Measurements from ENCODE around the gene PANK2.
A peak's percentile ranks its signal among the peaks of the same experiment; 100 is the strongest.

PANK2 gene

DNA sequence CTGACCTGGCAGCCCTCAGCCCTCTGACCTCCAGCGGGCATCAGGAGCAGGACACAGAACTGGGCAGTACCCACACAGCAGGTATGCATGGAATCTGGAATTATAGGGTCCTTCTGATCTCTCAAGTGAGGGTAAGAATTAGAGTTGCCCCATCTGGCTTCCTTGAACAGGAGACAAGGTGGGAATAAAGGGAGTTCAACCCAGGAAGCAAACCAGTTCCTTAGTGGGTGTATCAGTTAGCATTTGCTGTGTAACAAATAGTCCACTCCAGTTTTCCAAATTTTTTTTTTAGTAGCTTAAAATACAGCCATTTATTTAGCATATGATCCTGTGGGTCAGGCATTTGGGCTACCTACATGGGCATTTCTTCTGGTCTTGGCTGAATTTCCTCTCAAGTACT lies 26.9 kb upstream of the PANK2 start:
- Mint-ChIP-seq H3K4me1 (no peaks in the 10 kb centered on the region), H3K36me3 (peaks cover 59% of the 10 kb centered on the region), H3K27me3 (no peaks in the 10 kb centered on the region), H3K27ac (no peak overlapping the region), H3K4me3 (no peak overlapping the region), H3K9me3 (peaks cover 3% of the 10 kb centered on the region)
- no peak for DNase-seq
- CTCF ChIA-PET: no interaction called here

DNA sequence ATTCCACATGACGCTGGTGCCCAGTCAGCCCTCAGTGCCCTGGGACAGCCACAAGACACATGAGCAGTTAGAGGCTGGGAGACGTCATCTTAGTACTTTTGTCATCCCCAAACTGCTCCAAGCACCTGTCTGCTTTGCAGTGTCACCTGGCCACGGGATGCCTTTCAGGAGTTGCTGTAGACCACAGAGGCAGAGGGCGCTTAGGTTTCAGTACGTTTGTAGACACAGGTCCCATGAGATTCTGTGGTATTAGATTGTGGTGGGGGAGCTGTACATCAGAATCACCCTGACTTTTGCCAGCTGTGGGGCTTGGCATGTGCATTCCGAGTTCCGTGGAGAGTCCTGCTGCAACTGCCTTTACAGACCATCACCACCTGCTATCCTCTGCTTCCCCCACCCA lies 25.9 kb upstream of the PANK2 start:
- Mint-ChIP-seq H3K4me1 (no peaks in the 10 kb centered on the region), H3K27me3 (no peaks in the 10 kb centered on the region), H3K27ac (no peak overlapping the region), H3K9me3 (peaks cover 3% of the 10 kb centered on the region), H3K4me3 (no peak overlapping the region), H3K36me3 (peaks cover 50% of the 10 kb centered on the region)
- no peak for DNase-seq
- CTCF ChIA-PET: no interaction called here

- no peak overlapping the region for H3K4me3 Mint-ChIP-seq
- H3K4me1 Mint-ChIP-seq: no peaks in the 10 kb centered on the region
- DNase-seq: no peak
- H3K27ac Mint-ChIP-seq: no peak overlapping the region
- peaks cover 47% of the 10 kb centered on the region for H3K36me3 Mint-ChIP-seq
- peaks cover 3% of the 10 kb centered on the region for H3K9me3 Mint-ChIP-seq
- H3K27me3 Mint-ChIP-seq: no peaks in the 10 kb centered on the region
- CTCF ChIA-PET: no interaction called here
Observed at GRCh38 chr20:3864518-3864917, 24.7 kb upstream of the PANK2 start.

DNA sequence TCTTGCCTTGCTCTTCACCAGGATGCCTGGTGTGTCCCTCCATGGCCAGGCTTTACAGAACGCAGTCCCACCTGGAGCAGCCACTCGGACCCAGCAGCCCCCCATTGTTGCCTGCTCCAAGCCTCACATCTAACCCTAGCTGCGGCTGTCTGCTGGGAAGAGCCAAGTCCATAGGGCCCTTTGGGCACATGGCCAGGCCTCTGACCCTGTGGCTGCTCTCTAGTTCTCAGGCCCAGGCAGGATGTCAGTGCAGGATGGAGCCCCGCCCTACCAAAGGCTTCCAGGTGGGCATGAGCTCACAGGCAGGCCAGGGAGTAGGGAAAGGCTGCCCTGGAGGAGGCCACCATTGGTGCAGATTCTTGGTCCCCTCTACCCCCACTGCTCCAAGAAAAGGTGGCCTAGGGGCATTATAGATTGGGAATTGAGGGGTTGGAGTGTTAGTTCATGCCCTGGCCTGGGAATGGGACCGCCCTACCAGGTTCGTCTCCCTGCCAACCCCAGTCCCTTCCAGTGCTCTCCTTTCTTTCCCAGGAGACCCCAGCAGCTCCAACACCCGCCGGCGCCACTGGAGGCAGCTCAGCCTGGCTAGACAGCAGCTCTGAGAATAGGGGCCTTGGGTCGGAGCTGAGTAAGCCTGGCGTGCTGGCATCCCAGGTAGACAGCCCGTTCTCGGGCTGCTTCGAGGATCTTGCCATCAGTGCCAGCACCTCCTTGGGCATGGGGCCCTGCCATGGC lies 23.9 kb upstream of the PANK2 start:
- CTCF ChIA-PET: interaction anchor here (0.8 kb wide), 1 partner anchor 10 kb away, joined by 3 read pairs; no protein-coding TSS in a partner anchor
- Mint-ChIP-seq H3K9me3 (peaks cover 3% of the 10 kb centered on the region), H3K4me1 (no peaks in the 10 kb centered on the region), H3K27me3 (no peaks in the 10 kb centered on the region), H3K4me3 (no peak overlapping the region), H3K27ac (peak overlapping the region; percentile 11), H3K36me3 (peaks cover 46% of the 10 kb centered on the region)
- DNase-seq: no peak

- H3K4me1 Mint-ChIP-seq: no peaks in the 10 kb centered on the region
- CTCF ChIA-PET: interaction anchor here (0.8 kb wide), 1 partner anchor 9 kb away, joined by 3 read pairs; no protein-coding TSS in a partner anchor
Observed at GRCh38 chr20:3865887-3866407, 23.2 kb upstream of the PANK2 start.

DNA sequence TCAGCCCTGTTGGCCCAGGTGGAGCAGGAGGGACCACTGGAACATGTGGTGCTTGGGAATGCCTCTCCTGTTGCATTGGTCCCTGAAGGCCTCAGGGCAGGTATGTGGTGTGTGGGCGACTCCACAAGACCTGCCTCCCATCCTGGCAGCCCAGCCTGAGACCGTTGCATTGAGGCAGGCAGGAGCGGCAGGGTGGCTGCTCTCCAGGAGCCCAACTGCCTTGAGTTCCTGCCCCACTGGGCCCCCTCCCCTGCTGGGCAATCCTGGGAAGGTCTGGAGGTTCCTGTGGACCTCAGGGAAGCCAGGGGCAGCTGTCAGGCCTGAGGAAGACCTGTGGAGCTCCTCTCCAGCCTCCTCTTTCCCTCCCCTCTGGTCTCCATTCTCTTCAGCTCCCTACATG lies 22.7 kb upstream of the PANK2 start:
- Mint-ChIP-seq H3K4me3 (no peak overlapping the region), H3K27ac (peak overlapping the region; percentile 51), H3K4me1 (no peaks in the 10 kb centered on the region), H3K27me3 (no peaks in the 10 kb centered on the region), H3K9me3 (peaks cover 3% of the 10 kb centered on the region), H3K36me3 (peaks cover 41% of the 10 kb centered on the region)
- CTCF ChIA-PET: no interaction called here
- DNase-seq: no peak

More at GRCh38 chr20:3865887-3866407, 23.2 kb upstream of the PANK2 start:
- Mint-ChIP-seq H3K27me3 (no peaks in the 10 kb centered on the region), H3K36me3 (peaks cover 47% of the 10 kb centered on the region), H3K27ac (no peak overlapping the region), H3K4me3 (no peak overlapping the region), H3K9me3 (peaks cover 3% of the 10 kb centered on the region)
- no peak for DNase-seq

- no peak overlapping the region for H3K27ac Mint-ChIP-seq
- no peak for DNase-seq
- H3K36me3 Mint-ChIP-seq: peaks cover 33% of the 10 kb centered on the region
- no peaks in the 10 kb centered on the region for H3K27me3 Mint-ChIP-seq
- H3K9me3 Mint-ChIP-seq: no peaks in the 10 kb centered on the region
- no peaks in the 10 kb centered on the region for H3K4me1 Mint-ChIP-seq
- CTCF ChIA-PET: interaction anchor here (1.0 kb wide), 1 partner anchor 10 kb away, joined by 3 read pairs; no protein-coding TSS in a partner anchor
- H3K4me3 Mint-ChIP-seq: no peak overlapping the region
Observed at GRCh38 chr20:3867802-3868201, 21.4 kb upstream of the PANK2 start.

DNA sequence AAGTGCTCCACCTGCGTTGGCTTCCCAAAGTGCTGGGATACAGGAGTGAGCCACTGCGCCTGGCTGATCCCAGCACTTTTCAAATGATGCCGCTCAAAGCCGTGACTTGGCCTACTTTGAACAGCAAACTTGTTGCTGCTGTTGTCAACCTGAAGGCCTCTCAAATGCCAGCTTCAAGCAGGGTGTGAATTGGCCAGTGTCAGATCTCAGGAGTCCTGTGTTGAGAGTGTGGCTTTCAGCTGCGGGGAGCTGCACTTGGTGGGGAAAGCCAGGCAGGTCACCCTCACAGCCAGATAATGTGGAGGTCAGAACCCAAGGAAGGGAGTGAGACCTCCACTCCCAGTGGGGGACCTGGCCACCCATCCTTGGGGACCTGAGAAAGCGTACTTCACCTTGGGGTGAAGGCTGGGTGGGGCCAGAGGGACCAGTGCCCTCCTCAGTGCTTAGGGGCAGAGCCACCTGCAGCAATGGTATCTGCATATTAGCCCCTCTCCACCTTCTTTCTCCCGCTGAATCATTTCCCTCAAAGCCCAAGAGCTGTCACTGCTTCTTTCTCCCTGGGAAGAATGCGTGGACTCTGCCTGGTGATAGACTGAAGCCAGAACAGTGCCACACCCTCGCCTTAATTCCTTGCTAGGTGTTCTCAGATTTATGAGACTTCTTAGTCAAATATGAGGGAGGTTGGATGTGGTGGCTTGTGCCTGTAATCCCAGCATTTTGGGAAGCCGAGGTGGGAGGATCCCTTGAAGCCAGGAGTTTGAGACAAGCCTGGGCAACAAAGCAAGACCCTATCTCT lies 19.1 kb upstream of the PANK2 start:
- CTCF ChIA-PET: interaction anchor here (1.1 kb wide), 1 partner anchor 15 kb away, joined by 3 read pairs; no protein-coding TSS in a partner anchor
- Mint-ChIP-seq H3K36me3 (peaks cover 32% of the 10 kb centered on the region), H3K4me3 (no peak overlapping the region), H3K27me3 (no peaks in the 10 kb centered on the region), H3K4me1 (peaks cover 7% of the 10 kb centered on the region), H3K27ac (no peak overlapping the region), H3K9me3 (no peaks in the 10 kb centered on the region)
- DNase-seq: no peak

DNA sequence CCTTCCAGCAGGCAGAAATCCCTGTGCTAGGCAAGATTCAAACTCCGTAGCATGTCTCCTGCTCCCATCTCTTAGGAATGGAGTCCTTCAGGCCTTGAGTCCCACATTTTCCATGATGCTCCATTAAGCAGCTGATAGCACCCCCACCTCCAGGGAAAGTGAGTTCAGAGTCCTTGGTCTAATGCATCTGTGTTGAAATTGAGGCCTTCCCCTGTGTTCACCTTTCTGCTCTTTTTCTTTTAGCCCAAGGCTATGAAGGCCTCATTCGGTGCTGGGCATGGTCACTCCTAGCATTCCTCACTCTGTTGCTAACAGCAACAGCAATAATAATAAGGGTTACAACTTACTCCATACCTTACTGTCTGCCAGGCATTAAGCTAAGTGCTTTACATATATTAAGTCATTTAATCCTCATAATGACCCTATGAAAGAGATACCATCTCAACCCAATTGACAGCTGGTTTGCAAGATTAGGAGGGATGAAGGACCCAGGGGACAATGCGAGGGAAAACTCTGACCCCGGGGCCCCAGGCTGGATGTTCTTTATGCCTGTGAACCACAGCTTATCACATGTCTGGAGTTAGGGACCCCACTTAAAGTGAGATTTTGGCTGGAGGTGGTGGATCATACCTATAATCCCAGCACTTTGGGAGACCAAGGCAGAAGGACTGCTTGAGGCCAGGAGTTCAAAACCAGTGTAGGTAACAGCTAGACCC lies 17.5 kb upstream of the PANK2 start:
- Mint-ChIP-seq H3K9me3 (no peaks in the 10 kb centered on the region), H3K4me1 (peaks cover 16% of the 10 kb centered on the region), H3K27me3 (no peaks in the 10 kb centered on the region), H3K36me3 (peaks cover 37% of the 10 kb centered on the region), H3K4me3 (no peak overlapping the region), H3K27ac (no peak overlapping the region)
- DNase-seq: no peak
- CTCF ChIA-PET: interaction anchor here (0.9 kb wide), 1 partner anchor 17 kb away, joined by 5 read pairs; no protein-coding TSS in a partner anchor

DNA sequence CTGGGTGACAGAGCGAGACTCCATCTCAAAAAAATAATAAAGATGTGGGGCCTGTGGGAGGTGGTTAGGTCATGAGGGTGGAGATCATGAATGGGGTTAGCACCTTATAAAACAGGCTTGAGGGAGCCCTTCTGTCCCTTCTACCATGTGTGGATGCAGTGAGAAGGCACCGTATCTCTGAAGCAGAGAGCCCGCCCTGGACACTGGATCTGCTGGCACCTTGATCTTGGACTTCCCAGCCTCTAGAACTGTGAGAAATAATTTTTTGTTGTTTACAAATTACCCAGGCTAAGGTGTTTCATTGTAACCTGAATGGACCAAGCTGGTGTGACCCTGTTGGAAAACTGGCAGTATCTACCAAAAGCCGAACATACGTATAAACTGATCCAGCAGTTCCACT lies 15.7 kb upstream of the PANK2 start:
- H3K9me3 Mint-ChIP-seq: no peaks in the 10 kb centered on the region
- CTCF ChIA-PET: no interaction called here
- no peak overlapping the region for H3K4me3 Mint-ChIP-seq
- peaks cover 16% of the 10 kb centered on the region for H3K4me1 Mint-ChIP-seq
- no peaks in the 10 kb centered on the region for H3K27me3 Mint-ChIP-seq
- no peak for DNase-seq
- peaks cover 36% of the 10 kb centered on the region for H3K36me3 Mint-ChIP-seq
- peak overlapping the region; percentile 45 for H3K27ac Mint-ChIP-seq

GRCh38 chr20:3874194-3874844 lies 14.9 kb upstream of the PANK2 start:
- Mint-ChIP-seq H3K4me1 (peaks cover 16% of the 10 kb centered on the region), H3K27me3 (no peaks in the 10 kb centered on the region), H3K36me3 (peaks cover 39% of the 10 kb centered on the region), H3K9me3 (no peaks in the 10 kb centered on the region), H3K4me3 (no peak overlapping the region), H3K27ac (no peak overlapping the region)
- no peak for DNase-seq
- CTCF ChIA-PET: interaction anchor here (1.0 to 2.1 kb wide), 2 partner anchors 9 to 19 kb away, joined by 3 to 6 read pairs; no protein-coding TSS in a partner anchor

- Mint-ChIP-seq H3K4me1 (peaks cover 16% of the 10 kb centered on the region), H3K27me3 (no peaks in the 10 kb centered on the region), H3K27ac (no peak overlapping the region), H3K36me3 (peaks cover 39% of the 10 kb centered on the region), H3K4me3 (no peak overlapping the region), H3K9me3 (no peaks in the 10 kb centered on the region)
- CTCF ChIA-PET: interaction anchor here (1.0 to 2.1 kb wide), 2 partner anchors 10 to 21 kb away, joined by 3 to 6 read pairs; no protein-coding TSS in a partner anchor
- no peak for DNase-seq
Observed at GRCh38 chr20:3875378-3875974, 13.7 kb upstream of the PANK2 start.

DNA sequence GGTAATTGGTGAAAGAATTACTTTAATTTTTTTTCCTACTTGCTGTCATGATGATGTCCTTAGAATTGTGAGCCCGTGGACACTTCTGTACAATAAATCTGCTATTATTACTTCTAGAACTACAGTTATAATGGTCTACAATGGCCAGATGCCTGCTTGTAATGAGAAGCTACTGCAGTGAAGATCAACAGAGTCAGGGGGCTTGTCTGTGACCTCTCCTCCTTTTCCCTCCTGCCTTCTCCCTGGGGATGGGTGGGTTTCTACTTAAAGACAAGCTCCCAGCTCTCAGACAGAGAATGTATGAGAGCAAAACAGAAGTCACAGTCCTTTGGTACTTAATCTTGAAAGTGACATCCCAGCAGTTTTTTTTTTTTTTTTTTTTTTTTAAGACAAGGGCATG lies 13.2 kb upstream of the PANK2 start:
- Mint-ChIP-seq H3K4me1 (peaks cover 16% of the 10 kb centered on the region), H3K4me3 (no peak overlapping the region), H3K9me3 (no peaks in the 10 kb centered on the region), H3K36me3 (peaks cover 38% of the 10 kb centered on the region), H3K27ac (no peak overlapping the region), H3K27me3 (no peaks in the 10 kb centered on the region)
- DNase-seq: no peak
- CTCF ChIA-PET: interaction anchor here (2.1 kb wide), 1 partner anchor 21 kb away, joined by 6 read pairs; no protein-coding TSS in a partner anchor
